Aortic smooth muscle cell (primary cell): ENCODE data around the gene ZC3H8. TPM values are rescaled to one million over a fixed set of nuclear protein-coding genes. Genes with fewer than 3 reads are reported as not detected.

Experiments used
- total RNA-seq: library from RNA; depleted of rRNA; stranded (reverse); fragments of >200 nt; gene quantifications from 2 replicates; pipeline ENCODE4 v1.2.3, GENCODE V29; 2014

ZC3H8 gene
- total RNA-seq = 5.0 TPM in 2 replicates

DNA sequence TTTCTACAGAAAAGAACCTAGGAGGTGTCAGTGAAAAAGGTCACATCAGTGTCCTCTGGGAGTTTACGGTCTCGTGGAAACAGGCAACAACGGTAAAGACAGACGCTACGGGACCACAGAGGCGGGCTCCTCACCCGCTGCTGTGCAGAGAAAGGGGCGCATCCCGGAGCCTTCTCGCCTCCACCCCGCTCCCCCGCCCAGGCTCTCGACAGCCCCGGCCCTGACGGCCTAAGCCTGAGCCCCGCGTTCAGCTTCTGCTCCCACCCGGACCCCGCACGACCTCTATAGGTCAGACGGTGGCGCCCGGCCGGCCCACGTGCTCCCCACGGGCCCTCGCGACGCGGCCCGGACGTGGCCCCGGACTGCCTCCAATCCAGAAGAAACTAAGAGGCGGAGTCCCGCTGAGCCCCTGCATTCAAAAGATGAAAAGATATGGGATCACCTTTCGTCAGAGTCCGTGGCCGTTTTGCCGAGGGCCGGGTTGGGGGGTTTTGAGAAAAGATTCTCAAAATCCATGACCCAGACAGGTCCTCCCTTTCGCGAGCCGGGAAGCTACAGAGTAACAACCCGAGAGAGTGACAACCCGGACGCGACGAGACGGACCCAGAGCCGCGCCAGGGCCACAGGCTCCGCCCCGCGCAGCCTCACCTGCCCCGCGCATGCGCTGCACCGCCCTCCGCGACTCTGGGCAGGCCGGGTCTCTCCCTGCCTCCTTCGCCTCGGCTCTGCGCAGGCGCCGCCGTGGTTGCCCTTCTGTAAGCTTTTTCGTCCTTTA, at the start of gene ZC3H8:
TSS of gene ZC3H8 (minus strand) at position 577 of the 775 bp plus-strand sequence. CDS start at position 516, 61 bp downstream.

GRCh38 chr2:112275311-112275886, 20.6 kb upstream of the ZC3H8 start, which contains the start of gene ZC3H6:
Gene ZC3H6, plus strand, starts transcription at chr2:112275597. Its CDS starts 398 bp downstream, at chr2:112275995.

Other genes with a start within 250 kb of the ZC3H8 start
- gene TMEM87B, start 199.8 kb downstream of the ZC3H8 start, total RNA-seq = 17.8 and 25.9 TPM in 2 replicates
- gene FBLN7, start 116.7 kb downstream of the ZC3H8 start, total RNA-seq = 4.4 and 8.0 TPM in 2 replicates
- gene ZC3H6, start 20.6 kb upstream of the ZC3H8 start, total RNA-seq = 3.8 and 4.4 TPM in 2 replicates
- 12.9 and 23.5 TPM in 2 replicates for gene RGPD8, start 178.6 kb upstream of the ZC3H8 start, total RNA-seq
- 36.2 and 39.2 TPM in 2 replicates for gene TTL, start 227.1 kb upstream of the ZC3H8 start, total RNA-seq